Measurements from ENCODE around the gene PSMC5.

Gene PSMC5

DNA sequence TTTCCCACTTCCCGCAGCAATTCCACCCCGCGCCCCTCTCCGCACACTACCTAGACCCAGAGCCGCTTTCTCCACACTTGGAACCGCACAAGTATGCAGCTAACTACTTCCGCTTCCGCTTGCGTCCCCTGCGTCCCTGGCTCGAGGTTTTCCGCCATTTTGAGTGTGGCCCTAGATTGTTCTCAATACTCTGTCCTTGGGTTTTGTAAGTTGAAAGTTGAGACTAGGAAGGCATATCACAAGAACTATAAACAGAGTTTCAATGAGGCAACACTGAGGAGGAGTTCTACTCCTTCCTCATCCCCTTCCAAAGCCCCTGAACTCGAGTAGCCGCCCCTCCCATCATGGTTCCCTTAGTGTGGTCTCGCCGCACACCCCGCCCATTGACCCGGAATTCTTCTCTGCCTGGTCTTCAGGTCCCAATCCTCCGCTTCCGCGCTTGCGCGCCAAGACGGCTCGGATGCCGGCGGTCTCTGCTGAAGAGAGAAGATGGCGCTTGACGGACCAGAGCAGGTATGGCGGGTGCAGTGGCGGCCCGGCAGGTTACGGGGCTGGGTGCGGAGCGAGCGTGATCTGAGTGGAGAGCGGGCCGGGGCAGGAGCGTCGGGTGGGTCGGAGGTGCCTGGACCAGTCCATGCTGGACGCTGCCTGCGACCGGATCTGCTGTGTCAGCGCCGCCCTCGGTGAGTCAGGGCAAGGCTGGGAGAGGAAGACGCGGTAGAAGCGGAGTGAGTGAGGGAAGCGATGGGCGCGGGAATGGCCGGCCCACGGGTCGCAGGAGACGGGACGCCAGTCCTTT lies at the start of gene PSMC5, which contains the start of gene FTSJ3:
PSMC5 (plus strand) TSS at position 430 of the 799 bp plus-strand sequence; CDS start at position 490, 60 bp downstream.
FTSJ3 (minus strand) TSS at position 662 of the 799 bp plus-strand sequence. CDS start 761 bp downstream, outside the sequence.
- TF ChIP-seq GATA2 (IDR thresholded peaks at IDR 0.05; ENCODE audit: low read depth, low read length) (no peak), GATA3 (IDR thresholded peaks at IDR 0.05; ENCODE audit: low read depth, low read length) (no peak)

DNA sequence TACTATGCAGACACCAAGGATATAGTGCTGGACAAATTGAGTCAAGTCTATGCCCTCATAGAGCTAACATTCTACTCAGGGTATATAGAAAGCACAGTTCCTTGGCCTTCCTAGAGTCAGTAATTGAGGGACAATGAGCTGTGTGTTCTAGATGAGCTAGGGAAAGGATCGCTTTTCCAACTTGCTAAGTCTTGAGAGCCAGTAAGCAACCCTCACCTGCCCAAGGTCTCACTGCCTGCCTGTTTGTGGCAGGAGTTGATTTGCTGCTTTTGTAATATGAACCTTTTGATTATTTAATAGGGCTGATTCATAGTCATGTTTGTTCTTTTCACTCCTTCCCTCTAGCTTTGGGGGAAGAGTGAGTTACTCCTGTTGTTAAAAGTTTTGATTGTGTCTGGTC lies 46.7 kb upstream of the PSMC5 start:
- TF ChIP-seq GATA2 (IDR thresholded peaks at IDR 0.05; ENCODE audit: low read depth, low read length) = no peak
- TF ChIP-seq GATA3 (IDR thresholded peaks at IDR 0.05; ENCODE audit: low read depth, low read length) = no peak

DNA sequence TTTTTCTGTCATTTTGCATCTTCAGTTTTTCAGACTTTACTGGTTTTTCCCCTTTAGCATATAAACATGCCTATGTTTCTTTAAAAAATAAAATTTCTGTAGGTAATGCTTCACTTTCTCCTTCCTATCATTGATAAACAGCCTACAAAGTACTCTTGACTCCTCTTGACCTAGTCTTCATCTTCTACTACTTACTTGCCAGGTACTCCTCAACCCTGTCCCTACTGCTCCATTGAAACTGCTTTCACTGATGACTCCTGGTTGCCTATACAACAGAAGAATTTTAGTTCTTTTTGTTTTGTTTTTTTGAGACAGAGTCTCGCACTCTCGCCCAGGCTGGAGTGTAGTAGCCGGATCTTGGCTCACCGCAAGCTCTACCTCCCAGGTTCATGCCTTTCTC lies 46.3 kb upstream of the PSMC5 start:
- TF ChIP-seq GATA2 (IDR thresholded peaks at IDR 0.05; ENCODE audit: low read depth, low read length) (no peak), GATA3 (IDR thresholded peaks at IDR 0.05; ENCODE audit: low read depth, low read length) (no peak)

DNA sequence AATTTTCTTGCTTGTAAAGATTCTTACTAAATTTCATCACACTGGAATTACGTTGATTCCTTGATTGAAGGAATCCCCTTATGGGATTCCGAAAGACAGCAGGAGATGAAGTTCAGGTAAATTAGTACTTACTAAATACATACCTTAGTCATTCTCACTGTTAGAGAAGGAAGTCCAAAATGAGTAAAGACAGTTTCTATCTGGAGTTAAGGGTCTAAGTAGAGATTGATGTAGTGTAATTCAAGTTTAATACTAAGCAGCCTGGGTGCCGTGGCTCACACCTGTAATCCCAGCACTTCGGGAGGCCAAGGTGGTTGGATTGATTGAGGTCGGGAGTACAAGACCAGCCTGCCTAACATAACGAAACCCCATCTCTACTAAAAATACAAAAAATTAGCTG lies 43.7 kb upstream of the PSMC5 start:
- no peak for TF ChIP-seq GATA2 (IDR thresholded peaks at IDR 0.05; ENCODE audit: low read depth, low read length)
- no peak for TF ChIP-seq GATA3 (IDR thresholded peaks at IDR 0.05; ENCODE audit: low read depth, low read length)

DNA sequence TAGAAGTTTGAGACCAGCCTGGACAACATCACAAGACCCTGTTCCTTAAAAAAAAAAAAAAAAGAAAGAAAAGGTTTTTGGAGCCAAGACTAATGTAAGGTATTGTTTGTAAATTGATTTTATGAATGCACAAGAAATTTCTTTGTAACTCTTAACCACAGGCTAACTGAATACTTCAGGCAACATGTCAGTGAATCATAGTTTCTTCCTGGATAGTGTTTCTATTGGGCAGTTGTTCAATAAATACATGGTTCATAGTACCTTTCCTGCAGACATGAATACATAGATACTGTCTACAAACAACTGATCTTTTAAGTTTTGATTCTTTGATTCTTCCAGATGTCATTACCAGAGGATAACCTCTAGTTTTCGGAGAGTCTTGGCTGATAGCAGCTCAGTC lies 41.7 kb upstream of the PSMC5 start:
- TF ChIP-seq GATA3 (IDR thresholded peaks at IDR 0.05; ENCODE audit: low read depth, low read length) = no peak
- no peak for TF ChIP-seq GATA2 (IDR thresholded peaks at IDR 0.05; ENCODE audit: low read depth, low read length)

DNA sequence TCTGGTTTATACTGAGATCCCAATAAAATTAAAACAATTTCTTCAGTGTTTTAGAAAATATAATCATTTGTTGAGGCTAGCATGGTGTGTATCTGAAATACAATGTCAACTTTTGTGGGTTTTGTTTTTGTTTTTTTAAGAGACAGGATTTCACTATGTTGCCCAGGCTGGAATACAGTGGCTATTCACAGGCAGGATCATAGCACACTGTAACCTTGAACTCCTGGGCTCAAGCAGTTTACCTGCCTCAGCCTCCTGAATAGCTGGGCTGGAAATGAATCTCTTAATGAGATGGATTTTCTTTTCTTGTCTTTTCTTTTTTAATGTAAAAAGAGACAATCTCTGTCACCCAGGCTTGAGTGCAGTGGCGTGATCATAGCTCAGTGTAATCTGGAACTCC lies 41.1 kb upstream of the PSMC5 start:
- TF ChIP-seq GATA2 (IDR thresholded peaks at IDR 0.05; ENCODE audit: low read depth, low read length) (no peak), GATA3 (IDR thresholded peaks at IDR 0.05; ENCODE audit: low read depth, low read length) (no peak)

DNA sequence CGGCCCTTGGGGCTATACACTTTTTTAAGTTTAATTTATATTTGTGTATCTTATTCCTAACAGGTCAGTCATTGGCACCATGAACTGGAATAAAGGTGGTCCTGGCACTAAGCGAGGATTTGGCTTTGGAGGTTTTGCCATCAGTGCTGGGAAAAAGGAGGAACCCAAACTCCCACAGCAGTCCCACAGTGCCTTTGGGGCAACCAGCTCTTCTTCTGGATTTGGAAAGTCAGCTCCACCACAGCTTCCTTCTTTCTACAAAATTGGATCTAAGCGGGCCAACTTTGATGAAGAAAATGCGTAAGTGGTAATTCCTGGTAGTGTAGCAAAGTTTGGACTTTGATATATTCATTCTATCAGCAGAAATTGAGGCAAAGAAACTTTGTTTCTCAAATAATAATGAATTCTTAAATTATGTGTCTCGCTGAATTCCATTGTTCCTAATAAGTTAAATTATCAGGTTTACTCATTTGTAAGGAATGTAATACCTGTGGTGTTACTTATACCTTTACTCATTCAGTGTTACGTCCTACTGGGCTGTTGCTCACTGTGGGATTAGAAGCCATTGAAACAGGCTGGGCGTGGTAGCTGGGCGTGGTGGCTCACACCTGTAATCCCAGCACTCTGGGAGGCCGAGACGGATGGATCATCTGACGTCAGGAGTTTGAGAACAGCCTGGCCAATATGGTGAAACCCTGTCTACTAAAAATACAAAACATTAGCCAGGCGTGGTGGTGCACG lies 40.1 kb upstream of the PSMC5 start:
- TF ChIP-seq GATA3 (IDR thresholded peaks at IDR 0.05; ENCODE audit: low read depth, low read length) = no peak
- TF ChIP-seq GATA2 (IDR thresholded peaks at IDR 0.05; ENCODE audit: low read depth, low read length) = no peak

DNA sequence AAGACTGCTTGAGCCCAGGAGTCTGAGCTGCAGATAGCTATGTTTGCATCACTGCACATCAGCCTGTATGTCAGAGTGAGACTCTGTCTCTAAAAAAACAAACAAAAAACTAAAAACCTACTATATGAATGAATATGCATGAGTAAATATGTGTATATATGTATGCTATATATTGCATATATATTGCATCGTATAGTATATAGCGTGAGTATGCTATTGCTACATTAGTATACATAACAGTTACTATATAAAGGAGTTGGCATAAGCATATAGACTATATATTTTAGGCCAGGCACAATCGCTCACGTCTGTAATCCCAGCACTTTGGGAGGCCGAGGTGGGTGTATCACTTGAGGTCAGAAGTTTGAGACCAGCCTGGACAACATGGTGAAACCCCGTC lies 37.2 kb upstream of the PSMC5 start:
- TF ChIP-seq GATA2 (IDR thresholded peaks at IDR 0.05; ENCODE audit: low read depth, low read length) = no peak
- TF ChIP-seq GATA3 (IDR thresholded peaks at IDR 0.05; ENCODE audit: low read depth, low read length) = no peak

DNA sequence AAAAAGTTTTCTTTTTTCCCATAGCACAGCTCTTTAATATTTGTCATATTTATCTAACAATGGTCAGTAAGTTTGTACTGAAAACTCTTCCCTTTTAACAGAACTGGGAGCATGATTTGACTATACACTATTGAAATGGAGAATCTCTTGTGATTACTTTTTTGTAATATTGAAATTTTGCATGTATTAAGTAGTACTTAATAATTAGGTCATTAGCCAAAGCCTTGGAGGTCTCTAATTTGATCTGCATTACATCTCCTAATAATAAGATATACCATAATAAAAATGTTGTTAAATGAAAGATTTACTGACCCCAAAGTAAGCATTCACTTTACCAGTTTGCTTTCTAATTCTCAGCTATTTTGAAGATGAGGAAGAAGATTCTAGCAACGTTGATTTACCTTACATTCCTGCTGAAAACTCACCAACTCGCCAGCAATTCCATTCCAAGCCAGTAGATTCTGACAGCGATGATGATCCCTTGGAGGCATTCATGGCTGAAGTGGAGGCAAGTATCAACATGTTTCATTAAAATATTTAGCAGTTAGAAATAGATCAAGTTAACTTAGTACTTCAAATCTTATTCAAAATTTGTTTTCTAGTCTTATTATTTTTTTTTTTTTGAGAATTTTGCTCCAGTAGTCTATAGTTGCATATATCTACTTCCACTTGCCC lies 35.0 kb upstream of the PSMC5 start:
- TF ChIP-seq GATA2 (IDR thresholded peaks at IDR 0.05; ENCODE audit: low read depth, low read length) (no peak), GATA3 (IDR thresholded peaks at IDR 0.05; ENCODE audit: low read depth, low read length) (no peak)

DNA sequence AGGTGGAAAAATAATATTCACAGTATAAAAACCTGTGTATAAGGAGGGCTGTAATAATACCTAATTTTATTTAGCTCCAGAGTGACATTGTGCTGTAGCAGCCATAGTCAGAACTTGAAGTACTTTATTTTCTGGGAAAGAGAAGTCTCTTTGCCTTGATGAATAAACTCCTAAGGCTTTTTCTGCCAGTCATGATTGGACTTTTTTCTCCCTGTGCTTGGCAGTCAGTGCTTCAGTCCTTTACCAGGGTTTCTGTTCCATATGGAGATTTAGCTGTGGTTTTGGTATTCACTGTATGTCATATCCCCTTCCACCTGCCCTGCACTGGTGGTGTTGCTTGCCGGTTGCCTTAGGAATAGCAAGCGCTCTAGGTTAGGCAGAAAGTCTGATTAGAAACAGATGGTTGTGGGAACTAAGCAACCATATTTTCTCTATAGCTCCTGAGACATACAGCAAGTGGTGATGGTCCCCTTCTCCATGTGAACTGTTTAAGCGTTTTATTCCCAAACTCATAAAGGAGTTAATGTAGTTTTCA lies 28.6 kb upstream of the PSMC5 start:
- no peak for TF ChIP-seq GATA2 (IDR thresholded peaks at IDR 0.05; ENCODE audit: low read depth, low read length)
- TF ChIP-seq GATA3 (IDR thresholded peaks at IDR 0.05; ENCODE audit: low read depth, low read length) = no peak

DNA sequence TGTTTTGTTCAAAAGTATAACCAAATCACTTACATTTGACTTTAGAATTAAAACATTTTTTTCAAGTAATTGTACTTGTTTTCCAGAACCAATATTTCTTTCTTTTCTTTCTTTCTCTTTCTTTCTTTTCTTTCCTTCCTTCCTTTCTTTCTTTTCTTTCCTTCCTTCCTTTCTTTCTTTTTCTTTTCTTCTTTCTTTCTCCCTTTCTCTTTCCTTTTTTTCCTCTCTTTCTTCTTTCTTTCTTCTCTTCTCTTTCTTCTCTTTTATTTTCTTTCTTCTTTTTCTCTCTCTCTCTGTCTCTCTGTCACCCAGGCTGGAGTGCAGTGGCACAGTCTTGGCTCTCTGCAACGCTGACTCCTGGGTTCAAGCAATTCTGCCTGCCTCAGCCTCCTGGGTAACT lies 26.4 kb upstream of the PSMC5 start:
- TF ChIP-seq GATA2 (IDR thresholded peaks at IDR 0.05; ENCODE audit: low read depth, low read length) (no peak), GATA3 (IDR thresholded peaks at IDR 0.05; ENCODE audit: low read depth, low read length) (no peak)

DNA sequence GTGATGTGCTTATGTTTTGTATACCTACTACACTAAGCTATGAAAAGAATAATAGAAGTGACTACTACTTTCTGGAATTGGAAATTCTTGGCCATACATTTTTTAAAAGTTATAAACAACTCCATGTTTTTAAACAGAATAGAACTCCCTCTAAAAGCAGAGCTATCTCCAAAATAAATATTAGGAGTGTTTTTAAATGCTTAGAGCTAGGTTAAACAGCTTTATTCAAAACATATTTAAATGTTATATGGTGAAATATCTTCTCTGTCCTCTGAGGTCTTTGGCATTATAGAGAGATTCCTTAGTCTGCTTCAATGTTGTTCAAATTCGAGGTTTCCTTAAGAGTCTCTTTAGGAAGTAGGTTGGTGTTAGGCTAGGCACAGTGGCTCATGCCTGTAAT lies 22.9 kb upstream of the PSMC5 start:
- TF ChIP-seq GATA2 (IDR thresholded peaks at IDR 0.05; ENCODE audit: low read depth, low read length) = no peak
- no peak for TF ChIP-seq GATA3 (IDR thresholded peaks at IDR 0.05; ENCODE audit: low read depth, low read length)

DNA sequence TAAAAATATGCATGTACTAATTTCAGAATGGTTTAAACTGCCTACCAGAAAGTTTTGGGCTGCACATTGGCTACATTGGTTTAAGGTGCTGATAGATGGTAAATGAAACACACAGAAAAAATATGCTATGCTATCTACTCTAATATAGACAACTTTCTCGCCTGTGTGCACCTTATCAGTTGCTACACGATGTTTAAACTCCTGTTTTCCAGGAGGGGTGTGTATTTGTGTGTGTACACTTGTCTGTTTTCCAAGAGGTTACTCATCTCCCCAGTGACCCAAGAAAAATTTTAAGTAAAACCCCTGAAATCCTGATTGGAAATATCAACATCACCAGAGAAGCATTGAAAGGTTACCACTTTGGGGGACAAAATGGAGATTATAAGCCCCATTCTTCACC lies 21.6 kb upstream of the PSMC5 start:
- TF ChIP-seq GATA3 (IDR thresholded peaks at IDR 0.05; ENCODE audit: low read depth, low read length) (no peak), GATA2 (IDR thresholded peaks at IDR 0.05; ENCODE audit: low read depth, low read length) (no peak)

DNA sequence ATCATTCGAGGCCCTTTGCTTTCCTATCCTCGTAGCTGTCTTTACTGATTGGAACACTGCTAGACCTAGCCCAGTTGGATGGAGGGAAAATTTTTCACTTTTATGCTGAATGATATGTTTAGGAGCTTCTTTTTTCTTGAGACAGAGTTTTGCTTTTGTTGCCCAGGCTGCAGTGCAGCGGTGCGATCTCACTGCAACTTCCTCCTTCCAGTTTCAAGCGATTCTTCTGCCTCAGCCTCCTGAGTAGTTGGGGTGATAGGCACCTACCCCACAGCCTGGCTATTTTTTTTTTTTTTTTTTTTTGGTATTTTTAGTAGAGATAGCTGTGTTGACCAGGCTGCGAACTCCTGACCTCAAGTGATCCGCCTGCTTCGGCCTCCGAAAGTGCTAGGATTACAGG lies 17.3 kb upstream of the PSMC5 start:
- TF ChIP-seq GATA2 (IDR thresholded peaks at IDR 0.05; ENCODE audit: low read depth, low read length) (no peak), GATA3 (IDR thresholded peaks at IDR 0.05; ENCODE audit: low read depth, low read length) (no peak)
